ENCODE data around the gene PSME4. TPM values are rescaled to one million over a fixed set of nuclear protein-coding genes. Genes with fewer than 3 reads are reported as not detected.

The PSME4 gene, protein sequence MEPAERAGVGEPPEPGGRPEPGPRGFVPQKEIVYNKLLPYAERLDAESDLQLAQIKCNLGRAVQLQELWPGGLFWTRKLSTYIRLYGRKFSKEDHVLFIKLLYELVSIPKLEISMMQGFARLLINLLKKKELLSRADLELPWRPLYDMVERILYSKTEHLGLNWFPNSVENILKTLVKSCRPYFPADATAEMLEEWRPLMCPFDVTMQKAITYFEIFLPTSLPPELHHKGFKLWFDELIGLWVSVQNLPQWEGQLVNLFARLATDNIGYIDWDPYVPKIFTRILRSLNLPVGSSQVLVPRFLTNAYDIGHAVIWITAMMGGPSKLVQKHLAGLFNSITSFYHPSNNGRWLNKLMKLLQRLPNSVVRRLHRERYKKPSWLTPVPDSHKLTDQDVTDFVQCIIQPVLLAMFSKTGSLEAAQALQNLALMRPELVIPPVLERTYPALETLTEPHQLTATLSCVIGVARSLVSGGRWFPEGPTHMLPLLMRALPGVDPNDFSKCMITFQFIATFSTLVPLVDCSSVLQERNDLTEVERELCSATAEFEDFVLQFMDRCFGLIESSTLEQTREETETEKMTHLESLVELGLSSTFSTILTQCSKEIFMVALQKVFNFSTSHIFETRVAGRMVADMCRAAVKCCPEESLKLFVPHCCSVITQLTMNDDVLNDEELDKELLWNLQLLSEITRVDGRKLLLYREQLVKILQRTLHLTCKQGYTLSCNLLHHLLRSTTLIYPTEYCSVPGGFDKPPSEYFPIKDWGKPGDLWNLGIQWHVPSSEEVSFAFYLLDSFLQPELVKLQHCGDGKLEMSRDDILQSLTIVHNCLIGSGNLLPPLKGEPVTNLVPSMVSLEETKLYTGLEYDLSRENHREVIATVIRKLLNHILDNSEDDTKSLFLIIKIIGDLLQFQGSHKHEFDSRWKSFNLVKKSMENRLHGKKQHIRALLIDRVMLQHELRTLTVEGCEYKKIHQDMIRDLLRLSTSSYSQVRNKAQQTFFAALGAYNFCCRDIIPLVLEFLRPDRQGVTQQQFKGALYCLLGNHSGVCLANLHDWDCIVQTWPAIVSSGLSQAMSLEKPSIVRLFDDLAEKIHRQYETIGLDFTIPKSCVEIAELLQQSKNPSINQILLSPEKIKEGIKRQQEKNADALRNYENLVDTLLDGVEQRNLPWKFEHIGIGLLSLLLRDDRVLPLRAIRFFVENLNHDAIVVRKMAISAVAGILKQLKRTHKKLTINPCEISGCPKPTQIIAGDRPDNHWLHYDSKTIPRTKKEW (N-terminal part only)
- total RNA-seq: 10 to 100 TPM; 57.0 to 70.0 TPM

DNA sequence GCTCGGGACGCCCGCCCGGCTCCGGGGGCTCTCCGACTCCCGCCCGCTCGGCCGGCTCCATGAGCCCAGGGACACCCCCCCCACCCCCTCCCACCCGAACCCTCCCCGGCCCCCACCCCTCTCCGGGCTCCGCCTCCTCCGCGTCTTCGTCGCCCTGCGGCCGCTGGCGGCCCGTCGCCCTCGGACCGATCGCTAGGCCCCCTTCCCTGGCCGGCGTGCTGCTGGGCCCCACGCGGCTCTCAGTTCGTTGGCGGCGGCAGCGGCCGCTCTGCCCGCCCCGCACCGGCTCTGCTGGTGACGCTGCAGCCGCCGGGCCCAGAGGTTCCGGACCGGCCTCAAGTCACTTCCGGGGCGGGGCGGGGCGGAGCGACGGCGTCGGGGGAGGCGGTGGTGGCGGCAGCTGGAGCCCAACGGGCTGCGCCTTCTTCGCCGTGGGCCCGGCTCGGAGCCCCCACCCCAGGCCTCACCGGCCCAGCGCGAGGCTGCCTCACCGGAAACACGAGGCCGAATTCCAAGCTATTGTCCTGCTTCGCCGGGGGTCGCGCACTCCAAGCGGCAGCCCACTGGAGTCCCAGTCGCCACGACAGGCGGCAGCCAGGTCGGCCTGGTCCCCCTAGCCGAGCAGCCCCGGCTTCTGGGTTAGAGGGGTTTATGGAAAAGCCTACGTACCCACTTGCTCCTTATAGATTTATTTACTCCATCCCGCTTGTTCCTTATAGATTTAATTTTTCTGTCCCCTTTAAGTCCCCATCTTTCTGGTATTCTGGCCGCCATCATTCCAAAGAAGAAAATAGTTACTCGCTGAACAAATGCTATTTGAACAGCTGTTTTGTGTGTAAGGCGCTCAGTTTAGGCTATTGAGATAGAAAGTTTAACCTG is at the start of gene PSME4:
PSME4 (minus strand) TSS at position 270 of the 879 bp plus-strand sequence; CDS start at position 61, 209 bp downstream.
- CTCF ChIA-PET: interaction anchor here (0.9 to 2.1 kb wide), 8 partner anchors 11 to 138 kb away, joined by 3 to 8 read pairs (median 3); no protein-coding TSS in a partner anchor
- Mint-ChIP-seq H3K36me3 (peaks cover 30% of the 10 kb centered on the region), H3K27me3 (no peaks in the 10 kb centered on the region), H3K27ac (peak within 1 kb of the TSS; percentile 93), H3K4me1 (peaks cover 38% of the 10 kb centered on the region), H3K9me3 (ENCODE audit: low read depth) (no peaks in the 10 kb centered on the region), H3K4me3 (peak within 1 kb of the TSS; percentile 88)
- DNase-seq (peak; percentile 96), ATAC-seq (peak; percentile 93)

GRCh38 chr2:54015798-54016699 is 45.3 kb upstream of the PSME4 start:
- ATAC-seq (no peak), DNase-seq (no peak)
- H3K4me1 Mint-ChIP-seq: peaks cover 29% of the 10 kb centered on the region
- H3K4me3 Mint-ChIP-seq: no peak overlapping the region
- H3K27me3 Mint-ChIP-seq: no peaks in the 10 kb centered on the region
- peaks cover 9% of the 10 kb centered on the region for H3K36me3 Mint-ChIP-seq
- peaks cover 5% of the 10 kb centered on the region for H3K9me3 Mint-ChIP-seq (ENCODE audit: low read depth)
- H3K27ac Mint-ChIP-seq: peak overlapping the region; percentile 33
- CTCF ChIA-PET: interaction anchor here (1.4 kb wide), 1 partner anchor 47 kb away, joined by 4 read pairs; no protein-coding TSS in a partner anchor

GRCh38 chr2:54013996-54014395 is 43.2 kb upstream of the PSME4 start:
- Mint-ChIP-seq H3K36me3 (peaks cover 6% of the 10 kb centered on the region), H3K27me3 (no peaks in the 10 kb centered on the region), H3K4me3 (peak overlapping the region; percentile 51), H3K9me3 (ENCODE audit: low read depth) (no peaks in the 10 kb centered on the region), H3K4me1 (peaks cover 29% of the 10 kb centered on the region), H3K27ac (peak overlapping the region; percentile 83)
- CTCF ChIA-PET: no interaction called here
- ATAC-seq (peak; percentile 47), DNase-seq (no peak)

GRCh38 chr2:54012538-54013141 is 41.8 kb upstream of the PSME4 start:
- DNase-seq (no peak), ATAC-seq (no peak)
- Mint-ChIP-seq H3K9me3 (ENCODE audit: low read depth) (no peaks in the 10 kb centered on the region), H3K4me3 (no peak overlapping the region), H3K27ac (no peak overlapping the region), H3K27me3 (no peaks in the 10 kb centered on the region), H3K4me1 (peaks cover 29% of the 10 kb centered on the region), H3K36me3 (peaks cover 6% of the 10 kb centered on the region)
- CTCF ChIA-PET: interaction anchor here (1.2 kb wide), 1 partner anchor 512 kb away, joined by 3 read pairs; no protein-coding TSS in a partner anchor

- H3K27ac Mint-ChIP-seq: no peak overlapping the region
- H3K4me3 Mint-ChIP-seq: no peak overlapping the region
- H3K36me3 Mint-ChIP-seq: peaks cover 3% of the 10 kb centered on the region
- no peaks in the 10 kb centered on the region for H3K27me3 Mint-ChIP-seq
- peaks cover 21% of the 10 kb centered on the region for H3K4me1 Mint-ChIP-seq
- CTCF ChIA-PET: no interaction called here
- ATAC-seq (no peak), DNase-seq (no peak)
- no peaks in the 10 kb centered on the region for H3K9me3 Mint-ChIP-seq (ENCODE audit: low read depth)
These were observed 38.8 kb upstream of the PSME4 start for GRCh38 chr2:54009549-54009948.

- Mint-ChIP-seq H3K27me3 (no peaks in the 10 kb centered on the region), H3K27ac (no peak overlapping the region), H3K4me3 (no peak overlapping the region), H3K9me3 (ENCODE audit: low read depth) (no peaks in the 10 kb centered on the region), H3K36me3 (peaks cover 3% of the 10 kb centered on the region), H3K4me1 (peaks cover 10% of the 10 kb centered on the region)
- DNase-seq (no peak), ATAC-seq (no peak)
- CTCF ChIA-PET: no interaction called here
These were observed 37.6 kb upstream of the PSME4 start for GRCh38 chr2:54008439-54008838.

GRCh38 chr2:54000524-54000923 is 29.7 kb upstream of the PSME4 start:
- H3K4me1 Mint-ChIP-seq: no peaks in the 10 kb centered on the region
- no peaks in the 10 kb centered on the region for H3K36me3 Mint-ChIP-seq
- no peaks in the 10 kb centered on the region for H3K27me3 Mint-ChIP-seq
- ATAC-seq: no peak
- CTCF ChIA-PET: interaction anchor here (0.9 kb wide), 1 partner anchor 39 kb away, joined by 3 read pairs; no protein-coding TSS in a partner anchor
- H3K9me3 Mint-ChIP-seq (ENCODE audit: low read depth): no peaks in the 10 kb centered on the region
- H3K27ac Mint-ChIP-seq: no peak overlapping the region
- no peak overlapping the region for H3K4me3 Mint-ChIP-seq
- DNase-seq: no peak

GRCh38 chr2:54000122-54000521 is 29.3 kb upstream of the PSME4 start:
- DNase-seq: no peak

GRCh38 chr2:53998834-53999233 is 28.0 kb upstream of the PSME4 start:
- no peaks in the 10 kb centered on the region for H3K36me3 Mint-ChIP-seq
- H3K4me1 Mint-ChIP-seq: peaks cover 8% of the 10 kb centered on the region
- DNase-seq (no peak), ATAC-seq (no peak)
- H3K9me3 Mint-ChIP-seq (ENCODE audit: low read depth): no peaks in the 10 kb centered on the region
- no peaks in the 10 kb centered on the region for H3K27me3 Mint-ChIP-seq
- H3K4me3 Mint-ChIP-seq: no peak overlapping the region
- CTCF ChIA-PET: no interaction called here
- no peak overlapping the region for H3K27ac Mint-ChIP-seq

More at GRCh38 chr2:54000122-54000521, 29.3 kb upstream of the PSME4 start:
- no peaks in the 10 kb centered on the region for H3K36me3 Mint-ChIP-seq
- H3K27me3 Mint-ChIP-seq: no peaks in the 10 kb centered on the region
- H3K4me1 Mint-ChIP-seq: peaks cover under 1% of the 10 kb centered on the region
- ATAC-seq: no peak
- CTCF ChIA-PET: interaction anchor here (0.9 kb wide), 1 partner anchor 39 kb away, joined by 3 read pairs; no protein-coding TSS in a partner anchor
- H3K4me3 Mint-ChIP-seq: no peak overlapping the region
- H3K9me3 Mint-ChIP-seq (ENCODE audit: low read depth): no peaks in the 10 kb centered on the region
- no peak overlapping the region for H3K27ac Mint-ChIP-seq

DNA sequence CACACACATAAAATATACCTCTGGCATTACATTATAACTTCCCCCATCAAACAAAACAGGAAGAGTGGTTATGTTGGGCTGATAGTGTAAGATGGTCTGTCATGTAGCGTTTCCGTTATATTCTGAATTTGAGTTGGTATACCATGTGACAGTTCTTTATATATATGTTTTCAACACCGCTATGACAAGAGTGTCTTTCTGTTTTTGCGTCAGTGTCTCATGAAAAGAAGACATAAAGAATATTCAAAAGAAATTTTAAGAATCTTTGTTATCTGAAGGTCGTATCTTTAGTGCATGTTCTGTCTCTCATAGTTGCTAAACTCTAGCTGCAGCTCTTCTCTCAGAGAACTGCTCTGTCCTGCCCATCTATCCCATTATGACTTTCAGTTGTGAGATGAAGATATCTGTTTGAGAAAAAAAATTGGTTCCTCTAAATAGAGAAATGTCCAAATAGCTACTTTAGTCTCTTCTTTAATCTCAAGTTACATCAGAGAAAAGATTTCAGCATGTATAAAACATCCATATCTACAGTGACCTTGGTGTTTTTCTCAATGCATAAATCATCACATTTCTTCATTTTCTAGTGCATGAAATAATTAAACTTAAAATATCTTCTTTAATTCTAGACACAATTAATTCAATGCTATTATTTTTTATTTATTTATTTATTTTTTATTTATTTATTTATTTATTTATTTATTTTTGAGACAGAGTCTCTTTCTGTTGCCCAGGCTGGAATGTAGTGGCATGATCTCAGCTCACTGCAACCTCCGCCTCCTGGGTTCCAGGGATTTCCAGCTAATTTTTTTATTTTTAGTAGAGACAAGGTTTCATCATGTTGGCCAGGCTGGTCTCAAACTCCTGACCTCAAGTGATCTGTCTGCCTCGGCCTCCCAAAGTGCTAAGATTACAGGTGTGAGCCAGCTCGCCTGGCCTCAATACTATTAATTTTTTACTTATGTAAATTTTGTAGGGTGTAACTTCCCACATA is 24.3 kb upstream of the PSME4 start:
- DNase-seq (no peak), ATAC-seq (peak; percentile 96)
- H3K4me3 Mint-ChIP-seq: peak overlapping the region; percentile 40
- H3K4me1 Mint-ChIP-seq: peaks cover 23% of the 10 kb centered on the region
- H3K36me3 Mint-ChIP-seq: peaks cover 11% of the 10 kb centered on the region
- H3K9me3 Mint-ChIP-seq (ENCODE audit: low read depth): peaks cover 3% of the 10 kb centered on the region
- no peaks in the 10 kb centered on the region for H3K27me3 Mint-ChIP-seq
- H3K27ac Mint-ChIP-seq: peak overlapping the region; percentile 91
- CTCF ChIA-PET: interaction anchor here (0.6 to 1.4 kb wide), 6 partner anchors 16 to 1722 kb away, joined by 3 to 8 read pairs (median 4); no protein-coding TSS in a partner anchor

Measured in activated CD8-positive, alpha-beta memory T cell treated with anti-CD3 and anti-CD28 coated beads, Interleukin-2, amount 10 ng/mL, durations not matched to agents 7 days and 5 days (primary cell).